ENCODE data around the gene CDK19.
"Not testable (repeated sequence)": the region's sequence is repeated elsewhere in the genome, so short reads cannot be mapped to it uniquely, and the experiment has no call there.

Gene CDK19

DNA sequence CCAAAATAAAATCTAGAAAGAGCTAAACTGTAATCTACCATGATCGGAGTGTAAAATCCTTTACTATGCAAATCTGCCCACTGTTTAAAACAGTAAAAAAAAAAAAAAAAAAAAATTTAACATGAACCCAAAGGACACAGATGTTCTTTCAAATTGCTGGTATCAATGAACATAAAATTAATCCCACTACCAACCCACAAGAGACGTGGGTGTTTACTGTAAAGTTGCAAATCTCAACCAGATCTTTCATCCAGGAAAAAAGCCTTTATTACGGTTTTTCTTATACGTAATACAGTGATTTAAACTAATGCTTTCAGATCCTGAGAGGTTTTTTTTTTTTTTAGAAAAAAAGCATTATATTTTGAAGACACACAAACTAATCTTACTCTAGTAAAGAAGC lies 2.5 kb downstream of the CDK19 start:
- no peak for DNase-seq

- no peak for DNase-seq
Measured at GRCh38 chr6:110810896-110811586, 4.2 kb downstream of the CDK19 start.

DNA sequence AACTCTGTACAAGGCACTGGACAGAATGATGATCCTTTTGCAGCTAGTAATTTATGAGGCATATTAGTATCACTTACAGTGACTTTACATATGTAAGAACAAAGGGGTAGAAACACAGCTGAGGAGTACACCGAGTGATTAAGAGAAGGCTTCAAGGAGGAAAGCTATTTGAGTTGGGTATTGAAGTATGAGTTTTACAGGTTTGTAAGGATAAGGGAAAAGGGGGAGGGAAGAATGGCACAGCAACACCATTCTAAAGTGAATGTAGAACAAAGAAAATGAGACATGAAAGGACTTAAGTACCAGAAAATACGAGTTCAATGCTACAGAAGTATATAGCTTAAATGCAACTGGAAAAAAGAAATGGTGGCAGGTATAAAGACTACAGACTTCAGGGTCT lies 5.5 kb downstream of the CDK19 start:
- DNase-seq, result no peak

DNA sequence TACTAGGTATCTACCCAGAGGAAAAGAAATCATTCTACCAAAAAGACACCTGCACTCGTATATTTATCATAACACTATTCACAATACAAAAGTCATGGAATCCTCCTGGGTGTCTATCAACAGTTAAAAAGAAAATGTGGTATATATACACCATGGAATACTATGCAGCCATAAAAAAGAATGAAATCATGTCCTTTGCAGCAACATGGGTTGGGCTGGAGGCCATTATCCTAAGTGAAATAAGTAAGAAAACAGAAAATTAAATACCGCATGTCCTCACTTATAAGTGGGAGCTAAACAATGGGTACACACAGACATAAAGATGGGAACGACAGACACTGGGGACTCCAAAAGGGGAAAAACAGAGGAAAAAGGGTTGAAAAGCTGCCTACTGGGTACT lies 13.1 kb downstream of the CDK19 start:
- not testable (repeated sequence) for DNase-seq

DNA sequence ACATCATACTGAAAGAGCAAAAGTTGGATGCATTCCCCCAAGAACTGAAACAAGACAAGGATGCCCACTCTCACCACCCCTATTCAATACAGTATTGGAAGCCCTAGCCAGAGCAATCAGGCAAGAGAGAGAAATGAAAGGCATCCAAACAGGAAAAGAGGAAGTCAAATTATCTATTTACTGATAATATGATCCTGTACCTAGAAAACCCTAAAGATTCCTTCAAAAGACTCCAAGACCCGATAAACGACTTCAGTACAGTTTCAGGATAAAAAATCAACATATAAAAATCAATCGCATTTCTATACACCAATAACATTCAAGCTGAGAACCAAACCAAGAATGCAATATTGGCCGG lies 14.5 kb downstream of the CDK19 start:
- DNase-seq, result no peak

DNA sequence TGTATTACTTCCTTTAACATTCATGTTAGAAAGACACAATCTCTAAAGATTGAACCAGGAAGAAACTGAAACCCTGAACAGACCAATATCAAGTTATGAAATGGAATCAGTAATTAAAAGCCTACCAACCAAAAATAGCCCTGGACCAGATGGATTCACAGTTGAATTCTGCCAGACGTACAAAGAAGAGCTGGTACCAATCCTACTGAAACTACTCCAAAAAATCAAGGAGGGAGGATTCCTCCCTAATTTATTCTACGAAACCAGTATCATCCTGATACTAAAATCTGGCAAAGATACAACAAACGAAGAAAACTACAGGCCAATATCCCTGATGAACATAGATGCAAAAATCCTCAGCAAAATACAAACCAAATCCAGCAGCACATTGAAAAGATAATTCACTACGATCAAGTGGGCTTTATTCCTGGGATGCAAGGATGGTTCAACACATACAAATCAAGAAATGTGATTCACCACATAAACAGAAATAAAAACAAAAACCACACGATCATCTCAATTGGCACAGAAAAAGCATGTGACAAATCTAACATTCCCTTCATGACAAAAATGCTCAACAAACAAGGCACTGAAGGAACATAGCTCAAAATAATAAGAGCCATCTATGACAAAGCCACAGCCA lies 15.0 kb downstream of the CDK19 start:
- no peak for DNase-seq

- DNase-seq, result no peak
Measured at GRCh38 chr6:110799655-110800054, 15.6 kb downstream of the CDK19 start.

GRCh38 chr6:110799189-110799588 lies 16.1 kb downstream of the CDK19 start:
- no peak for DNase-seq

- DNase-seq, result no peak
Measured at GRCh38 chr6:110795271-110795670, 20.0 kb downstream of the CDK19 start.

GRCh38 chr6:110786696-110787095 lies 28.6 kb downstream of the CDK19 start:
- DNase-seq, result no peak

GRCh38 chr6:110786271-110786670 lies 29.0 kb downstream of the CDK19 start:
- no peak for DNase-seq

DNA sequence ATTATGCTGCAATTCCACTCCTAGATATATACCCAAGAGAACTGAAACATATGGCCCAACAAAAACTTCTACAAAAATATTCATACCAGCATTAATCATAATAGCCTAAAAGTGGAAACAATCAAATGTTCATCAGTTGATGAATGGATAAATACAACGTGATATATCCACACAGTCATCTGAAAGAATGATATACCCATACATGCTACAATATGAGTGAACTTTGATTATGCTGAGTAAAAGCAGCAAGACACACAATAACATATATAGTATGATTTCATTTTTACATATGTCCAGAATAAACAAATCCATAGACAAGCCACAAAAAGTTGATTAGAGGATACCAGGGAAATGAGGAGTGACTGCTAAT lies 30.7 kb downstream of the CDK19 start:
- DNase-seq, result no peak

DNA sequence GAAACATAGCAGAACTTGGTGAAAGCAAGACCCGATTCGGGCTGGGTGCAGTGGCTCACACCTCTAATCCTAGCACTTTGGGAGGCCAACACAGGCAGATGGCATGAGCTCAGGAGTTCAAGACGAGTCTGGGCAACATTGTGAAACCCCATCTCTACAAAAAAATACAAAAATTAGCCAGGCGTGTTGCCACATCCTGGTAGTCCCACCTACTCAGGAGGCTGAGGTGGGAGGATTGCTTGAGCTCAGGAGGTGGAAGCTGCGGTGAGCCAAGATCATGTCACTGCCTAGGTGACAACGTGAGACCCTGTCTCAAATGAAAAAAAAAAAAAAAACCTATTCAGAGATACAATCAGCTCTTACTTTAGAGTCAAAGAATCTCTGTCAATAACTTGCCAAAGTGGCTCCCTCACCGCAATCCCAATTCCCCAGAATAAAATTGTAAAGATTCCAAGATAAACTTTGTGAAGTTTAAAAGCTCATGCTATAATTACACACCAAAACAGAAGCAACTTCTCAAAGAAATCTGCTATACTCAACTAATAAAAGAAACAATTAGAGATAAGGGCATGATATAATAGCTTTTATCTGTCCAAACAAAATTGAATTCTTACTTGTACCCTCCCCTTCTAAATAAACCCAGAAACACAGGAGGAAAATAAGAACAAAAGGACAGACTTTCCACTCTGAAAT lies 33.6 kb downstream of the CDK19 start:
- DNase-seq, result no peak

- no peak for DNase-seq
Measured at GRCh38 chr6:110778333-110778732, 36.9 kb downstream of the CDK19 start.

GRCh38 chr6:110777636-110778035 lies 37.6 kb downstream of the CDK19 start:
- DNase-seq, result no peak

DNA sequence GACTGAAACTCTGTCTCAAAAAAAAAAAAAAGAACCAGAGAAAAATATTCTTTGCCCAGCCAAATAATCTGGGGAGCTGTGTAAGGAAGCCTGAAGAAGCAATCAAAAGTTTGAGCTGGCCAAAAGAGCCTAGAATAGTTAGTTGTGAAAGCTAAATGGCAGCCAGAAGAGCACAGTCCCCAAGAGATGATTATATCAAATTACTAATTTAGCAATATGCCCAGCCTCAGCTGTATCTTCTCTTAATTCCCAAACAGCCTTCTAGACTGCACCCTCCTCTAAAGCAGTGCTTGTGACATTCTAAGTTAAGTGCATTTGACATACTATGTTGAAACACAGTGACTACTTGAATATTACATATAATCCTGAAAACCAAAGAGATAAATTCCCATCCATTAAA lies 38.9 kb downstream of the CDK19 start:
- DNase-seq, result no peak

- no peak for DNase-seq
Measured at GRCh38 chr6:110769923-110770322, 45.3 kb downstream of the CDK19 start.

GRCh38 chr6:110768057-110768456 lies 47.2 kb downstream of the CDK19 start:
- DNase-seq, result no peak

DNA sequence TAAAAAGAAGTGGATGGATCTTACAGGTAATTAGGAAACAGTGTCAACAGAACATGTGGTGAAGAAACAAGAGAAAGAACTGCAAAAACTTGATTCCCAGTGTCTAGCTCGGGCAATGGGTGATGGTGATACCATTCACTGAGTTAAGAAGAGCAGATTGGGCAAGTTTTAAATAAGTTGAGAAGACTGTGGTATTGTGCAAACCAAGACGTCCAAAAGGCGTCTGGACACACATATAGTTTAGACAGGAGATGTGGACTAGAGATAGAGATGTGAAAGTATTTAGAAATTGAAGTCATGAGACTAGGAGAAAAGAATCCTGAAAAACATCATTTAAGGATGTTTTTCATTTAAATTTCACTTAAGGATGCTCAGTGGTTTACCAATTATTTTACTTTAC lies 53.9 kb downstream of the CDK19 start:
- DNase-seq, result no peak

GRCh38 chr6:110760589-110760988 lies 54.7 kb downstream of the CDK19 start:
- DNase-seq, result no peak

GRCh38 chr6:110760098-110760497 lies 55.2 kb downstream of the CDK19 start:
- not testable (repeated sequence) for DNase-seq

- DNase-seq, result no peak
Measured at GRCh38 chr6:110757926-110758325, 57.3 kb downstream of the CDK19 start.

- DNase-seq, result no peak
Measured at GRCh38 chr6:110756817-110757216, 58.5 kb downstream of the CDK19 start.

- no peak for DNase-seq
Measured at GRCh38 chr6:110755411-110755834, 59.8 kb downstream of the CDK19 start.

Data from NCI-H2081 treated with DMSO at 0.1 percent for 48 hours (cell line).